COR-L47 (cell line): ENCODE data around the gene RSF1.

ENCODE experiments used
- DNase-seq: peaks from one replicate; lab custom pipeline; 2025; lab: John Stamatoyannopoulos, UW

The RSF1 gene

DNA sequence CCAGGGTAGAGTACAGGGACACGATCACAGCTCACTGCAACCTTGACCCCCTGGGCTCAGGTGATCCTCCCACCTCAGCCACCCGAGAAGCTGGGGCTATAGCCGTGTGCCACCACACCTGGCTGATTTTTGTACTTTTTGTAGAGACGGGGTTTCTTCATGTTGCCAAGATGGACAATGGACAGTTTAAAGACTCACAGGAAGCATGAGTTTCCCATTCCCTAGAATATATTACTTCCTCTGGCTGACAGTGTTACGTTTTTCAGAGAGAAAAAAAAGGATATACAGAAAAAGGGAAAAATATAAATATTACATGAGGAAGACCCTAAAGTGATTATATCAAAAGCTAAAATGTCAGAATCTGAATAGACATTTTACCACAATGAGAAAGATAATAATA is 72.3 kb downstream of the RSF1 start:
- no peak for DNase-seq

DNA sequence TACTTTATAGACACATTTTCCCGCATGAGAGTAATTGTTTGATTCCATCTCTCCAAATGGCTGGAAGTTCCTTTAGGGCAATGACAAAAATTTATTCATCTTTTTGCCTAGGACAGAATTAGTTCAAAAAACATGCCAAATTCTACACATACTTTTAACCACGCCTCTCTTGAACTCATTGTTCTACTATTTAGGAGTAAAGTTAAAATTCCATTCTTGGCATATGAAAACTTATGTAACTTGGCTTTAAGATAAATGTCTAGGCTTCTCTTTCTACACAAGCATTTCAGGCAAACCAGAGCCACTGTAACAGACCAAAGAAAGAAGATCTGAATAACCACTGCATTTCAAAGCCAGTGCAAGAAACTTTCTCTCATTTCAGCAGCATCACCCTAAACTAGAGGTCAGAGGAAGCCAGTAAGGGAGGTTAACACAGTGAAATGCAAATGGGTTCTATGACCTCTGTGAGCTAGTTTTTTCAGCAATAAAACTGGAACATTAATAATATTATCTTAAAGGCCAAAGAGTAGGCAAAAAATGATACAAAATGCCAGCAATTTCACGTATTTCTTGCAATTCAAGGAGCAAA is 73.0 kb downstream of the RSF1 start:
- no peak for DNase-seq

DNA sequence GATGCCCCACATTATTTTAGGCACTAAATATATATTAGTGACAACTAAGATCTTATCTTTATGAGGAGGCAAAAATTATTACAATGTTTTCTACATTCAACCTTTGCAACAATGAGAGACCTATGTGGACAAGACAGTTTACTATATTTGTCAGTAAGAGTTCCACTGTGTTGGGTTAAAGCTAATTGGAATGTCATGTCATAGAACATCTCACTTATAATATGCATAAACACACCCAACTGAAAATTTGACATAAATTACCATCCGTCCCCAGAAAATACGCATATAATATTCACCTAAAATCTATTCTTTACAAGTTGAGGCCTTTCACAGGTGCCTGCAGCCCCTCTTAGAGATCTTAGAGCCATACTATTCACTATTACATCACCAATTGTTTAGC is 84.0 kb downstream of the RSF1 start:
- DNase-seq, result no peak

DNA sequence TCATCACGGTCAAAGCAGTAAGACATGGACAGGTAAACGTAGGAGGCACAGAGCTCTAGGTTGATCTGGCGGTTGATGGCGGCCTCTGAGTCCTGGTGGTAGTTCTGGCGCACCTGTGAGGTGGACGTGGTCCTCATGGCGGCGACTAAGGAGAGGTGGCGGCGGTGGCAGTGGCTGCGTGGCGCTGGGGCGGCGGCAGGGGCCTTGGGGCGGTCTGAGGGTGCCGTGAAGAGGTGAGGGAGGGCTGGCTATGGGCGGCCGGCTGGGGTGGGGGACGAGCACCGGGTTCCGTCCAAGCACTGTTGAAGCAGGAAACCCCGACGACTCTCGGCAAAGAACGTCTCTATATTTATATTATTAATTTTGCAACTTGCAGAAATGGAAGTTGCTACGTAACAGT is 85.6 kb downstream of the RSF1 start:
- no peak for DNase-seq

DNA sequence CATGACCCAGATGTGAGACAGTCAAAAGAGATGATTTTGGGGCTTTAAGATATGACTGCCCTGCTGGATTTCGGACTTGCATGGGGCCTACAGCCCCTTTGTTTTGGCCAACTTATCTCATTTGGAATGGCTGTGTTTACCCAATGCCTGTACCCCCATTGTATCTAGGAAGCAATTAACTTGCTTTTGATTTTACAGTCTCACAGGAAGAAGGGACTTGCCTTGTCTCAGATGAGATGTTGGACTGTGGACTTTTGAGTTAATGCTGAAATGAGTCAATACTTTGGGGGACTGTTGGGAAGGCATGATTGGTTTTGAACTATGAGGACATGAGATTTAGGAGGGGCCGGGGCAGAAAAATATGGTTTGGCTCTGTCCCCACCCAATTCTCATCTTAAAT is 88.4 kb downstream of the RSF1 start:
- no peak for DNase-seq

DNA sequence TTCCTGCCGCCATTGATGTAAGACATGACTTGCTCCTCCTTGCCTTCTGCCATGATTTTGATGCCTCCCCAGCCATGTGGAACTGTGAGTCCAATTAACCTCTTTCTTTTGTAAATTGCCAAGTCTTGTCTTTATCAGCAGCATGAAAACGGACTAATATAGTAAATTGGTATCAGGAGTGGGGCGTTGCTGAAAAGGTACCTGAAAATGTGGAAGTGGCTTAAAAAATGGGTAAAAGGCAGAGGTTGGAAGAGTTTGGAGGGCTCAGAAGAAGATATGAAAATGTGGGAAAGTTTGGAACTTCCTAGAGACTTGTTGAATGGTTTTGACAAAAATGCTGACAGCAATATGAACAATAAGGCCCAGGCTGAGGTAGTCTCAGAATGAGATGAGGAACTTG is 89.7 kb downstream of the RSF1 start:
- no peak for DNase-seq

DNA sequence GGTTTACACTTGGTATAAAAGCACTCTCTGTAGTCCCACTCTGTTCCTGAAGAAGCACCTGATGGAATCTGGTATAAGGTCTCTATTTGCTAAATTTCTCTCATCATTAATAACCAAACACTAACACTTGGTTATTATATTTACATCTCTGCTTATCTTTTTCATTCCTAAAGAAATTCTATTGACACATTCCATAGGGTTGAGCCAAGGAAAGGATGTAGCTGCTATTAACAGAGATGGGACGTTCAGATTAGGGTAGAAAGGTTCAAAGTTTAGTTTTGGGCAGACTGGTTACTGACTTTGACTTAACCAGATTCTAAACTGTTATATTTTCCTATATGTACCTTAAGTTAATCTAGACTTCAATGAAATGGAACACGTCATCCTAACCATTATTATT is 91.5 kb downstream of the RSF1 start:
- no peak for DNase-seq

DNA sequence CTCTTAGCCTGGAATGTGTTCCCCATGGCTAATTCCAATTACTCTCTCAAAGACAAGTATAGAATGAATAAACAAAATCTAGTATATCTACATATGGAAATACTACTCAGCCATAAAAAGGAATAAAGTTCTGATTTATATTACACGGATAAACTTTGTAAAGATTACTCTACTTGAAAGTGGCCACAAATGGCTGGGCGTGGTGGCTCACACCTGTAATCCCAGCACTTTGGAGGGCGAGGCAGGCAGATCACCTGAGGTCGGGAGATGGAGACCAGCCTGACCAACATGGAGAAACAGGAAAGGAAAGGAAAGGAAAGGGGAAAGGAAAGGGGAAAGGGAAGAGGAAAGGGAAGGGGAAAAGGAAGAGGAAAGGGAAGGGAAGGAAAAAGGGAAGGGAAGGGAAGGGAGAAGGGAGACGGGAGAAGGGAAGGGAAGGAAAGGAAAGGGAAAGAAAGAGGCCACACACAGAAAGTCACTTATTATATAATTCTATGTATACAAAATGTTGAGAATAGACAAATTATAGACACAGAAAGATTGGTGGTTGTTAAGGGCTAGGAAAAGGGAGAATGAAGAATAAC is 92.2 kb downstream of the RSF1 start:
- DNase-seq, result no peak

DNA sequence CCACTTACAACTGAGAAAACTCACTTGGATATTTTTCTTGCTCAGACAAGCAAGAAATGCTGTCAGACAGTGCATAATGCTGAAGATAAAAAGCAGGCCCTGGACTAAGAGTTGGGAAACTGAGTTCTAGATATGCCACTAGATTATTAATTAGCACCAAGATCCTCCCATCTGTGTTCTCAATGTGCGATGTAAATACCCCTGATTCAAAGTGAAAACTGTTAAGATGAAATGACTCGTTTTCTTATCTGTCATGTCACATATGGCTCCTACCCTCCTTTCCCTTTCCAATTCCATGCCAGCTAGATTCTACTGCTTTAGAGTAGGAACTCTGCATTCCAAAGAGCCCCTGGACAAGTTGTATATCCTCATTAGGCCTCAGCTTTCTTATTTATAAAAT is 94.0 kb downstream of the RSF1 start:
- DNase-seq, result no peak

DNA sequence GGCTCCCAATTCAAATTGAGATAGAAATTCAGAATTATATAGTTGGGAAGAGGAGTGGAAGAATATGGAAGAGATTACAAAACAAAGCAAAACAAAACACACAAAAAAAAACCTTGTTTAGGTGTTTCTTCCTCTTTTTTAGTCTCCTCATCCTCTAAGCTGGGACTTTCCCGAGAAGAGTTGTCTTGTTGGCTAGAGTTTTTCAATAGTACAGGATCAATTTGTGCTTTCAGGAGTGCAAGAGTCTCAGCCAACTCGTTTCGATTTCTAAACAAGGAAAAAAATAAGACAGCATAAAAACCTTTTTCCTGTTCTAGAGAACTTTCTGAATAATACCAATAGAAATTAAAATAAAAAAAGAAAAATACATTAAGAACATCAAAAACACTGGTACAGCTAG is 95.1 kb downstream of the RSF1 start:
- DNase-seq, result no peak

DNA sequence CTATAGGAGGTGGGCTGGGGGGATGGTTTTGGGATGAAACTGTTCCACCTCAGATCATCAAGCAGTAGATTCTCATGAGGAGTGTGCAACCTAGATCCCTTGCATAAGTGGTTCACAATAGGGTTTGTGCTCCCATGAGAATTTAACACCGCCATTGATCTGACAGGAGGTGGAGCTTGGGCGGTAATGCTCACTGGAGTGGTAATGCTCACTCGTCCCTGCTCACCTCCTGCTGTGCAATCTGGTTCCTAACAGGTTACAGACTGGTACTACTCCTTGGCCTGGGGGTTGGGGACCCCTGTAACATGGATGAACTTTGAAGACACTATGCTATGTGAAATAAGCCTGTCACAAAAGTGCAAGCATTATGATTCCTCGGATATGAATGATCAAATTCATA is 95.9 kb downstream of the RSF1 start:
- no peak for DNase-seq

DNA sequence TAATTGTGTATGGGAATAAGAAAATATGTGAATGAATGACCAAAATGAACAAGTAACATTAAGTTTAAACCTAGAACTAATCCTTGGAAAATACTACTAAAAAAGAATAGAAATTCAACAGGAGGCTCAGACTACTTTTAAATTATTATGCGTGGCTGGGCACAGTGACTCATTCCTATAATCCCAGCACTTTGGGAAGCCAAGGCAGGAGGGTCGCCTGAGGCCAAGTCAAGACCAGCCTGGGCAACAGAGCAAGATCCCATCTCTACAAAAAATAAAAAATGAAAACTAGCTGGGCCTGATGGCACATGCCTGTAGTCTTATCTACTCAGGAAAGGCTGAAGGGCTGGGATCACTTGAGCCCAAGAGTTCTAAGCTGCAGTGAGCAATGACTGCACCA is 97.5 kb downstream of the RSF1 start:
- no peak for DNase-seq

DNA sequence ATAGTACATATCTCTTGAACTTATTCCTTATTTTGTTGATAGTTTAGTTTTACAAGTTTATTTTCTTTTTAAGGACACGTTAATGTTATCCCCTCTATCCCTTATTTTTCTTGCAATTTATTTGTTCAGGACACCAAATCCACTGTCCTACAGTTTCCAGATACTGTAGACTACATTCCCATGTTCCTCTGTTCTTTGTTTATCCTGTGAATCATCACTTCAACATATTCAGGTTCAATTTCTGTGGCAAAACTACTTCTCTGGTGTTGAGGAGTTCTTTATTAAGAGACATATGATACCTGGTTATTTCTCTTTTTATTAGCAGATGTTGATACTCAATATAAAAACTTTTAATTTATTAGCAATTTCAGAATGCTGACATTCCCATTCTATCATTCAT is 110.2 kb downstream of the RSF1 start:
- DNase-seq, result no peak

DNA sequence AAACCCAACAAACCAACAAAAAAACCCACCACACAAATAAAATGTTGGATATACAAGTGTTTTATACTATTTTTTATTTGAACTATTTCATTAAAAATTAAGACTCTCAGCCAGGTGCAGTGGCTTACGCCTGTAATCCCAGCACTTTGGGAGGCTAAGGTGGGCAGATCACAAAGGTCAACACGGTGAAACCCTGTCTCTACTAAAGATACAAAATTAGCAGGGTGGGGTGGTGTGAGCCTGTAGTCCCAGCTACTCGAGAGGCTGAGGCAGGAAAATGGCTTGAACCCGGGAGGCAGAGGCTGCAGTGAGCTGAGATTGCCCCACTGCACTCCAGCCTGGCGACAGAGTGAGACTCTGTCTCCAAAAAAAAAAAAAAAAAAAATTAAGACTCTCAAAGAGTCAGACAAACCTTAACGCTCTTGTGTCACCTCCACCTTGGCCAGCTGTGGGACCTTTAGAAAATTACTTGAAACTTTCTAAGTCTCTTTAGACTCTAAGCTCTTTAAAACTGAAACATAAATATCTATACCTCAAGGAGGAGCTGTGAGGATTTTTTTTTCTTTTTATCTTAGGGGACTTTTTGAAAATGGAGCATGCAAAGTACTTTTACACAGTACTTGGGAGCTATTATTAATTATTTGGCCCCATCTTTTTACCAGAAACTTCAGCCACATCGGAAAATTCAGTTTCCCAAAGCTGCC is 114.5 kb downstream of the RSF1 start:
- DNase-seq, result no peak

DNA sequence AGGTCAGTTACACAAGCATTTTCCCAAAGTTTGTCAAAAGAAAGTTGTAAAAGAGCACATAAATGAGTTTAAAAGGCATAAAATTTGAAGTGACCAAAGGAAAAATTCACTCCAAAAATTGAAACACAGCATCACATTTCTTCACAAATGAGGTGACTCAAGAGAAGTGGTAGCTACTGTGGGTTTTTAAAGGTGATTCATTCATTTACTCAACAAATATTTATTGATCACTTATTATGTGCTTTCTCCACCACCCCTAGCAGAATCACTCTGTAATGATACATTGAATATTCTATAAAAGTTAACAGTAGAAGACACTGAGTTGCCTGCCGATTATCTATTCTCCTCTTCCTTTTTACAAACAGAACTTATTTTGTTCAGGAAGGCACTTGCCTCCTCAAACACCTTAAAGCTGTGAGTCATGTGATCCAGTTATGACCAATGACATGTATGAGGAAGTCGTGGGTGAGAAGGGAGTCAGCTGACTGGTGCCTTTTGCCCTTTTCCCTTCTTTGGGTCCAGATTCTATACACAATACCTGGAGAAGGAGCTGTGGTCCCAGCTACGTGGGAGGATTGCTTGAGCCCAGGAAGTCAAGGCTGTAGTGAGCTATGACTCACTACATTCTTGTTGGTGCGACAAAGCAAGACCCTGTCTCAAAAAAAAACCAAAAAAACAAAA is 115.2 kb downstream of the RSF1 start:
- DNase-seq, result no peak

DNA sequence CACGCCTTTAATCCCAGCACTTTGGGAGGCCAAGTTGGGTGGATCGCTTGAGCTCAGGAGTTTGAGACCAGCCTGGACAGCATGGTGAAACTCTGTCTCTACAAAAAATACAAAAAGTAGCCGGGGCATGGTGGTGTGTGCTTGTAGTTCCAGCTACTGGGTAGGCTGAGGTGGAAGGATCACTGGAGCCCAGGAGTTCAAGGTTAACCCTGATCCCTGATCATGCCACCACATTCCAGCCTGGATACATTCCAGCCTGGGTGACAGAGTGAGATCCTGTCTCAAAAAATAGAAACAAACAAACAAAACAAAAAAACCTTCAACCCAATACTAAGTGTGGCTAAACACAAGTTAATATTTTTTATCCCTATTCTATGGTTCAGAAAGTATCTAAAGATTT is 116.5 kb downstream of the RSF1 start:
- no peak for DNase-seq

DNA sequence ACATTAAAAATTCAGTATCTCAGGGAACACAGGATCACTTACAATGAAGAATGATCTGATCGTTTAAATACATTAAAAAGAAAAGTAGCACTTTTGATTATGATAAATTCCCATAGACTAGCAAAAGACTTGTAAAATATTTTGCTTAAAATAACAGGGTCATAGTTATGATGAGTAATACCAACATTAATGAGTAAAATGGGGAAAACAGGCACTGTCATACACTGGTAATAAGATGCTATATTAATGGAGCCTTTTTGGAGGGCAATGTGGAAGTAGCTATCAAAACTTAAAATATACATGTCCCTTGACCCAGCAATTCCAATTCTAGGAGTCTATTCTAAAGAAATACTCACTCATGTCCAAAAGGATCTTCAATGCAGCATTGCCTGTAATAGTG is 121.1 kb downstream of the RSF1 start:
- DNase-seq, result no peak

DNA sequence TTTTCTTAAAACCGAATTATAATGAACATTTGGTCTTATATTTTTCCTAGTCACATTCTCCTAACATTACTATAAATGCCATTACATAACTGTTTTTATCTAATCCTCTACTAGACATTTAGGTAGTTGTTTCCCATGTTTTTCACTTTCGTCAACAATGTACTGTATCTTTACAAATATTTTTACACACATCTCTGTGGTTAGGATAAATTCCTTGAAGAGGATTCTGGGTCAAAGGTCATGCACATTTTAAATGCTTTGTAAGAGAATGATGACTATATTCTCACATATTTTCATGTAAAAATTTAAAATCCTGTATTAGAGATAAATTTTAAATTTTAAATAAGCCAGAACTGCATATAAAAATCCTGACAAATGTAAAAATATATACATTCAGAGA is 121.6 kb downstream of the RSF1 start:
- no peak for DNase-seq

DNA sequence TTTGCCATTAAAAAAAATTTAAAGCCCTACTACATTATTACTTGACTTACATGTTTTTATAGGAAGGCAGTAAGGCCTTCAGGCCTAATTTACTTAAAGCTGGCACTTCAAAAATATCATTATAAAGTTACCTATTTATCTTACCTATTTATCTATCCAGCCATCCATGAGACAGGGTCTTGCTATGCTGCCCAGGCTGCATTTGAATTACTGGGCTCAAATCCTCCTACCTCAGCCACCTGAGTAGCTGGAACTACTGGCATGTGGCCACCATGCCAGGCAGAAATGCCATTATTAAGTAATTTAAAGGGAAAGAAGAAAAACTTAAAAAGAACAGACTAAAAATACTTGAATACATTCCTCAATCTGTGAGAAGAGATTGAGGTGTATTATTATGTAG is 122.7 kb downstream of the RSF1 start:
- DNase-seq, result no peak

DNA sequence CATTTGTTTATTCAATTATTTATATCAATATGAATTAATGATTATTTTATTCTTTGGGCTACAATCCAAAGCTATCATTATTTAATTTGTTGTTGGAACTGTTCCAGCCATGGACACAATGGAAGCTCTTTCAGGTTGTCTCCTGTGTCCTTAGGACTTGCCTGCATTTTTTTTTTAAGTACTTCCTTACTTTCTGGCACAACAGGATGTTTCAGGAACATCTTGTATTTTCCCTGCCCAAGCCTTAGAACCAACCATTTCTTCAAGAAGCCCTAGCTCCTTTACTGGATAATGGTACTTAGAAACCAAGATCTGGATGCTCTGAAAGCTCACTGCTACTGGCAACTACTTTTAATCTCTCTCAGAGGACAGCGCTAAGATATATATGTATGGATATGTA is 125.1 kb downstream of the RSF1 start:
- no peak for DNase-seq

DNA sequence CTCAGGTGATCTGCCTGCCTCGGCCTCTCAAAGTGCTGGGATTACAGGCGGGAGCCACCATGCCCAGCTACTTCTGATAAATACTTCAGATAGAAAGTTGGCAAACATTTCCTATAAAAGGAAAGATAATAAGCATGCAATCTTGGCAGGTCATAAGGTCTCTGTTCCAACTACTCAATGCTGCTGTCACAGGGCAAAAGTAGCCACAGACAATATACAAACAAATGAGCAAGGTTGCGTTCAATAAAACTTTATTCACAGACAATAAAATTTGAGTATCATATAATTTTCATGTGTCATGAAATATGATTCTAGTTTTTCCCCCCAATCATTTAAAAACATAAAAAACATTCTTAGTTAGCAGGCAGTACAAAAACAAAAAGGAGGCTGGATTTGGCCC is 129.9 kb downstream of the RSF1 start:
- DNase-seq, result no peak

DNA sequence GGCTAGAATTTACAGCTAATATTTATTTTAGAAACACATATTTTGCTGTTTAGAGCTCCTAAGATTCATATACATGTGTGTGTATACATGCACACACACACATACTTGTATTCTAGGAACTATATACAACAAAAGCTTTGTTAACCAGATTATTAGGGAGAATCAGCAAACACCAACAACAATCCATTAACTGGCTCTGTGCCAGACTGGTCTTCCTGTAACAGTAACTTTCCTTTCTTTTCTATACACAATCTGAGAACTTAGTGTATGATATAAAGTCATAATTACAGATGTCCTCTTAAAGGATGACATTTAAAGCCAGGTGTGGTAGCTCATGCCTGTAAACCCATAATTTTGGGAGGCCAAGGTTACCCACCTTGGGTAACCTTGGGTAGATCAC is 133.4 kb downstream of the RSF1 start:
- DNase-seq, result no peak

DNA sequence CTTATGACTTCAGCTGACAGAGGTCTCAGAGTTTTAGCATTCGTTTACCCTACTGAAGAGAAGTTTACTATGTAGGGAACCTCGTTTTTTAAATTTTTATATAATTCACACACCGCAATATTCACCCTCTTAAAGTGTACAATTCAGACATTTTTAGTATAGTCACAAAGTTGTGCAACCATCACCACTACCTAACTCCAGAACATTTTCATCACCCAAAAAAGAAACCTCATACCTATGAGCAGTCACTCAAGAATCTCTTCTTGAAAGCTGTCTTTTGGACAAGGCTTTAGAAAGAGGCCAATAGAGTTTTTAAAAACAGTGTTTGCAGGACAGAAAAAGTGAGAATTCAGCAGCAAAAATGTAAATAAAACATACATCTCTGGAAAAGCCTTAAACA is 143.4 kb downstream of the RSF1 start:
- DNase-seq, result no peak
